GM23338 (cell line): ENCODE measurements around the gene FCRL4. TPM values are rescaled to one million over a fixed set of nuclear protein-coding genes. Genes with fewer than 3 reads are reported as not detected.

ENCODE experiments used
- ATAC-seq: fragments of 200-7000 bp; cut with Tn5 transposase; 3 replicates; pipeline ENCODE4 v1.9.1; 2020
- DNase-seq: peaks from one replicate; pipeline ENCODE4 v3.0.0-alpha.2; 2015; ENCODE audit warnings: low spot score
- H2AFZ ChIP-seq: fragments of 200-600 bp; sonication (generic); 2 replicates; pipeline ENCODE4 v1.8.0; 2016; ENCODE audit warnings: antibody characterized with exemption, mild to moderate bottlenecking, moderate library complexity
- H3F3A ChIP-seq: fragments of 200-600 bp; sonication (generic); replicated peaks from 2 replicates; pipeline ENCODE4 v1.8.0; 2017; ENCODE audit warnings: antibody characterized with exemption, mixed run types, low read depth
- H3K27ac ChIP-seq: fragments of 200-600 bp; sonication (generic); 2 replicates; pipeline ENCODE4 v1.6.1; 2016; ENCODE audit warnings: low read depth
- H3K27me3 ChIP-seq: fragments of 200-600 bp; sonication (generic); 2 replicates; pipeline ENCODE4 v1.8.0; 2016; ENCODE audit warnings: mild to moderate bottlenecking, mixed run types, moderate library complexity; ENCODE audit not compliant: insufficient read depth
- H3K36me3 ChIP-seq: fragments of 200-600 bp; sonication (generic); 2 replicates; pipeline ENCODE4 v1.8.0; 2016; ENCODE audit warnings: mild to moderate bottlenecking; ENCODE audit not compliant: insufficient read depth
- H3K4me1 ChIP-seq: fragments of 200-600 bp; sonication (generic); 2 replicates; pipeline ENCODE4 v1.8.0; 2016; ENCODE audit warnings: mild to moderate bottlenecking, moderate library complexity; ENCODE audit not compliant: insufficient read depth
- H3K4me2 ChIP-seq: fragments of 200-600 bp; sonication (generic); 2 replicates; pipeline ENCODE4 v1.7.1; 2017; ENCODE audit warnings: mixed run types
- H3K4me3 ChIP-seq: fragments of 200-600 bp; sonication (generic); 2 replicates; pipeline ENCODE4 v1.6.1; 2016; ENCODE audit warnings: mixed run types
- H3K79me2 ChIP-seq: fragments of 200-600 bp; sonication (generic); replicated peaks from 2 replicates; pipeline ENCODE4 v1.8.0; 2017; ENCODE audit warnings: mild to moderate bottlenecking; ENCODE audit not compliant: insufficient read depth
- H3K9me2 ChIP-seq: fragments of 200-600 bp; sonication (generic); 2 replicates; pipeline ENCODE4 v1.8.0; 2017; ENCODE audit not compliant: insufficient read depth
- H4K20me1 ChIP-seq: fragments of 200-600 bp; sonication (generic); replicated peaks from 2 replicates; pipeline ENCODE4 v1.8.0; 2017; ENCODE audit warnings: mild to moderate bottlenecking; ENCODE audit not compliant: insufficient read depth
- H3K27ac Mint-ChIP-seq: 2 replicates; pipeline ENCODE4 v1.8.0; 2020; ENCODE audit warnings: inconsistent platforms, mild to moderate bottlenecking, moderate library complexity, mixed read lengths
- H3K27me3 Mint-ChIP-seq: 3 replicates; pipeline ENCODE4 v1.8.0; 2022; ENCODE audit warnings: low read depth, mild to moderate bottlenecking, moderate library complexity, mixed read lengths, inconsistent platforms; ENCODE audit not compliant: insufficient read depth, poor library complexity
- H3K36me3 Mint-ChIP-seq: 3 replicates; pipeline ENCODE4 v1.8.0; 2021; ENCODE audit warnings: low read depth, mild to moderate bottlenecking, inconsistent platforms, moderate library complexity, mixed read lengths
- H3K4me1 Mint-ChIP-seq: 3 replicates; pipeline ENCODE4 v1.8.0; 2020; ENCODE audit warnings: mild to moderate bottlenecking, inconsistent platforms, mixed read lengths
- H3K4me3 Mint-ChIP-seq: 3 replicates; pipeline ENCODE4 v1.8.0; 2021; ENCODE audit warnings: moderate library complexity, mild to moderate bottlenecking, inconsistent platforms, mixed read lengths
- H3K9me3 Mint-ChIP-seq: 3 replicates; pipeline ENCODE4 v1.8.0; 2020; ENCODE audit warnings: moderate library complexity, mild to moderate bottlenecking, inconsistent platforms, mixed read lengths
- EZH2phosphoT487 ChIP-seq: fragments of 200-600 bp; sonication (generic); IDR thresholded peaks from one replicate; pipeline ENCODE4 v1.8.1; 2018; ENCODE audit warnings: antibody characterized with exemption; ENCODE audit not compliant: unreplicated experiment
- JUNB ChIP-seq: IDR thresholded peaks from one replicate; pipeline ENCODE4 v1.6.1; 2016; ENCODE audit warnings: antibody characterized with exemption; ENCODE audit not compliant: unreplicated experiment
- STAT1 ChIP-seq: IDR thresholded peaks from one replicate; pipeline ENCODE4 v1.6.1; 2016; ENCODE audit warnings: antibody characterized with exemption; ENCODE audit not compliant: unreplicated experiment
- ZNF114 ChIP-seq: fragments of 250-450 bp; sonication (Bioruptor Pico); IDR thresholded peaks from 2 replicates; pipeline ENCODE4 v1.5.0; 2020; ENCODE audit warnings: mild to moderate bottlenecking, moderate library complexity
- ZNF331 ChIP-seq: fragments of 250-450 bp; sonication (Bioruptor Pico); IDR thresholded peaks from 2 replicates; pipeline ENCODE4 v1.5.0; 2020; ENCODE audit warnings: low read depth, mild to moderate bottlenecking, moderate library complexity
- polyA plus RNA-seq: library from polyadenylated mRNA; unstranded; fragments of >200 nt; fragmentation: Nextera tagmentation; extraction: Ambion mirVana; gene quantifications from 2 replicates; pipeline ENCODE4 v1.2.1, GENCODE V29; 2016
- total RNA-seq: library from RNA; depleted of rRNA; stranded (reverse); fragments of >200 nt; shearing (Covaris generic); gene quantifications from 2 replicates; pipeline ENCODE4 v1.2.3, GENCODE V29; 2014
- TF ChIP-seq, protein P1 (sequence below): fragments of 250-450 bp; sonication (Bioruptor Pico); IDR thresholded peaks from 2 replicates; pipeline ENCODE4 v1.5.0; 2020; ENCODE audit warnings: mild to moderate bottlenecking, moderate library complexity
- TF ChIP-seq, protein P2 (sequence below), 2 experiments: fragments of 200-600 bp in 1 of 2; sonication (generic) in 1 of 2; conservative IDR thresholded peaks; 2 replicates each; pipeline versions ENCODE4 v1.5.1 to v1.6.1; 2016 to 2017; ENCODE audit warnings: antibody characterized with exemption in 2 of 2, low read depth in 2 of 2, mild to moderate bottlenecking in 2 of 2, moderate library complexity in 1 of 2
- TF ChIP-seq, protein P3 (sequence below): IDR thresholded peaks from 2 replicates; pipeline ENCODE4 v1.6.1; 2016; ENCODE audit warnings: antibody characterized with exemption
- TF ChIP-seq, protein P4 (sequence below): IDR thresholded peaks from one replicate; pipeline ENCODE4 v1.6.1; 2018; ENCODE audit warnings: antibody characterized with exemption; ENCODE audit not compliant: unreplicated experiment

The FCRL4 gene
- total and polyA plus RNA-seq, 2 experiments from 2014 or later = not detected

DNA sequence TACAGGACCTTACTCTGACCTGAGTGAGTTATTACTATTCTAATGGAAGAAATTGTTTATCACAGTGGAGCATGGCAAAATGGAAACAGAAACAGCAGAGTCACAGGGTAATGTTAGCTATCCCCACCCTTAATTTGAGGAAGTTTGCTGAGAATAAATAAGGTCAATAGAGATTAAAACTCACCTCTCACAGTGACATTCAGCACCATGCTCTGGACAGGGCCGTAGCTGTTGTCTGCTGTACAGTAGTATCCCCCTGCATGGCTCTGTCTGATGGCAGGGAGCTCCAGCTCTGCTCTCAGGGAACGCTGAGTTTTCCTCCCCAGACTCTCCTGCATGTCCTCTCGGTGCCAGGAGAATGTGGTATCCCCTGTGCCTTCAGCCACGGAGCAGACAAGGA lies 11.9 kb downstream of the FCRL4 start:
- Mint-ChIP-seq H3K27me3 (peaks cover 7% of the 10 kb centered on the region), H3K9me3 (peaks cover 4% of the 10 kb centered on the region; the same call in 1 of the 3 replicates), H3K27ac (no peak overlapping the region), H3K36me3 (no peaks in the 10 kb centered on the region), H3K4me1 (peaks cover 15% of the 10 kb centered on the region), H3K4me3 (no peak overlapping the region)
- Histone ChIP-seq H3K27ac (no peak overlapping the region), H3K79me2 (no peaks in the 10 kb centered on the region), H3K36me3 (no peaks in the 10 kb centered on the region), H2AFZ (no peak overlapping the region), H3F3A (no peaks in the 10 kb centered on the region), H3K4me2 (no peak overlapping the region), H3K9me2 (peaks cover 11% of the 10 kb centered on the region; the same call in 1 of the 2 replicates), H3K4me3 (no peak overlapping the region), H4K20me1 (no peaks in the 10 kb centered on the region), H3K4me1 (peaks cover 14% of the 10 kb centered on the region), H3K27me3 (no peaks in the 10 kb centered on the region)
- TF ChIP-seq JUNB (no peak), EZH2phosphoT487 (no peak), ZNF114 (no peak), STAT1 (no peak), ZNF331 (CRISPR knock-in tag) (no peak)
- TF ChIP-seq, protein P1, sequence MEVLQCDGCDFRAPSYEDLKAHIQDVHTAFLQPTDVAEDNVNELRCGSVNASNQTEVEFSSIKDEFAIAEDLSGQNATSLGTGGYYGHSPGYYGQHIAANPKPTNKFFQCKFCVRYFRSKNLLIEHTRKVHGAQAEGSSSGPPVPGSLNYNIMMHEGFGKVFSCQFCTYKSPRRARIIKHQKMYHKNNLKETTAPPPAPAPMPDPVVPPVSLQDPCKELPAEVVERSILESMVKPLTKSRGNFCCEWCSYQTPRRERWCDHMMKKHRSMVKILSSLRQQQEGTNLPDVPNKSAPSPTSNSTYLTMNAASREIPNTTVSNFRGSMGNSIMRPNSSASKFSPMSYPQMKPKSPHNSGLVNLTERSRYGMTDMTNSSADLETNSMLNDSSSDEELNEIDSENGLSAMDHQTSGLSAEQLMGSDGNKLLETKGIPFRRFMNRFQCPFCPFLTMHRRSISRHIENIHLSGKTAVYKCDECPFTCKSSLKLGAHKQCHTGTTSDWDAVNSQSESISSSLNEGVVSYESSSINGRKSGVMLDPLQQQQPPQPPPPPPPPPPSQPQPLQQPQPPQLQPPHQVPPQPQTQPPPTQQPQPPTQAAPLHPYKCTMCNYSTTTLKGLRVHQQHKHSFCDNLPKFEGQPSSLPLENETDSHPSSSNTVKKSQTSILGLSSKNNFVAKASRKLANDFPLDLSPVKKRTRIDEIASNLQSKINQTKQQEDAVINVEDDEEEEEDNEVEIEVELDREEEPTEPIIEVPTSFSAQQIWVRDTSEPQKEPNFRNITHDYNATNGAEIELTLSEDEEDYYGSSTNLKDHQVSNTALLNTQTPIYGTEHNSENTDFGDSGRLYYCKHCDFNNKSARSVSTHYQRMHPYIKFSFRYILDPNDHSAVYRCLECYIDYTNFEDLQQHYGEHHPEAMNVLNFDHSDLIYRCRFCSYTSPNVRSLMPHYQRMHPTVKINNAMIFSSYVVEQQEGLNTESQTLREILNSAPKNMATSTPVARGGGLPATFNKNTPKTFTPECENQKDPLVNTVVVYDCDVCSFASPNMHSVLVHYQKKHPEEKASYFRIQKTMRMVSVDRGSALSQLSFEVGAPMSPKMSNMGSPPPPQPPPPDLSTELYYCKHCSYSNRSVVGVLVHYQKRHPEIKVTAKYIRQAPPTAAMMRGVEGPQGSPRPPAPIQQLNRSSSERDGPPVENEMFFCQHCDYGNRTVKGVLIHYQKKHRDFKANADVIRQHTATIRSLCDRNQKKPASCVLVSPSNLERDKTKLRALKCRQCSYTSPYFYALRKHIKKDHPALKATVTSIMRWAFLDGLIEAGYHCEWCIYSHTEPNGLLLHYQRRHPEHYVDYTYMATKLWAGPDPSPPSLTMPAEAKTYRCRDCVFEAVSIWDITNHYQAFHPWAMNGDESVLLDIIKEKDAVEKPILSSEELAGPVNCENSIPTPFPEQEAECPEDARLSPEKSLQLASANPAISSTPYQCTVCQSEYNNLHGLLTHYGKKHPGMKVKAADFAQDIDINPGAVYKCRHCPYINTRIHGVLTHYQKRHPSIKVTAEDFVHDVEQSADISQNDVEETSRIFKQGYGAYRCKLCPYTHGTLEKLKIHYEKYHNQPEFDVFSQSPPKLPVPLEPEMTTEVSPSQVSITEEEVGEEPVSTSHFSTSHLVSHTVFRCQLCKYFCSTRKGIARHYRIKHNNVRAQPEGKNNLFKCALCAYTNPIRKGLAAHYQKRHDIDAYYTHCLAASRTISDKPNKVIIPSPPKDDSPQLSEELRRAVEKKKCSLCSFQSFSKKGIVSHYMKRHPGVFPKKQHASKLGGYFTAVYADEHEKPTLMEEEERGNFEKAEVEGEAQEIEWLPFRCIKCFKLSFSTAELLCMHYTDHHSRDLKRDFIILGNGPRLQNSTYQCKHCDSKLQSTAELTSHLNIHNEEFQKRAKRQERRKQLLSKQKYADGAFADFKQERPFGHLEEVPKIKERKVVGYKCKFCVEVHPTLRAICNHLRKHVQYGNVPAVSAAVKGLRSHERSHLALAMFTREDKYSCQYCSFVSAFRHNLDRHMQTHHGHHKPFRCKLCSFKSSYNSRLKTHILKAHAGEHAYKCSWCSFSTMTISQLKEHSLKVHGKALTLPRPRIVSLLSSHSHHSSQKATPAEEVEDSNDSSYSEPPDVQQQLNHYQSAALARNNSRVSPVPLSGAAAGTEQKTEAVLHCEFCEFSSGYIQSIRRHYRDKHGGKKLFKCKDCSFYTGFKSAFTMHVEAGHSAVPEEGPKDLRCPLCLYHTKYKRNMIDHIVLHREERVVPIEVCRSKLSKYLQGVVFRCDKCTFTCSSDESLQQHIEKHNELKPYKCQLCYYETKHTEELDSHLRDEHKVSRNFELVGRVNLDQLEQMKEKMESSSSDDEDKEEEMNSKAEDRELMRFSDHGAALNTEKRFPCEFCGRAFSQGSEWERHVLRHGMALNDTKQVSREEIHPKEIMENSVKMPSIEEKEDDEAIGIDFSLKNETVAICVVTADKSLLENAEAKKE (CRISPR knock-in tag) = no peak
- TF ChIP-seq, protein P2, sequence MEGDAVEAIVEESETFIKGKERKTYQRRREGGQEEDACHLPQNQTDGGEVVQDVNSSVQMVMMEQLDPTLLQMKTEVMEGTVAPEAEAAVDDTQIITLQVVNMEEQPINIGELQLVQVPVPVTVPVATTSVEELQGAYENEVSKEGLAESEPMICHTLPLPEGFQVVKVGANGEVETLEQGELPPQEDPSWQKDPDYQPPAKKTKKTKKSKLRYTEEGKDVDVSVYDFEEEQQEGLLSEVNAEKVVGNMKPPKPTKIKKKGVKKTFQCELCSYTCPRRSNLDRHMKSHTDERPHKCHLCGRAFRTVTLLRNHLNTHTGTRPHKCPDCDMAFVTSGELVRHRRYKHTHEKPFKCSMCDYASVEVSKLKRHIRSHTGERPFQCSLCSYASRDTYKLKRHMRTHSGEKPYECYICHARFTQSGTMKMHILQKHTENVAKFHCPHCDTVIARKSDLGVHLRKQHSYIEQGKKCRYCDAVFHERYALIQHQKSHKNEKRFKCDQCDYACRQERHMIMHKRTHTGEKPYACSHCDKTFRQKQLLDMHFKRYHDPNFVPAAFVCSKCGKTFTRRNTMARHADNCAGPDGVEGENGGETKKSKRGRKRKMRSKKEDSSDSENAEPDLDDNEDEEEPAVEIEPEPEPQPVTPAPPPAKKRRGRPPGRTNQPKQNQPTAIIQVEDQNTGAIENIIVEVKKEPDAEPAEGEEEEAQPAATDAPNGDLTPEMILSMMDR (conservative IDR thresholded peaks at IDR 0.05; ENCODE audit: low read depth in 2 of 2) = no peak
- TF ChIP-seq, protein P3, sequence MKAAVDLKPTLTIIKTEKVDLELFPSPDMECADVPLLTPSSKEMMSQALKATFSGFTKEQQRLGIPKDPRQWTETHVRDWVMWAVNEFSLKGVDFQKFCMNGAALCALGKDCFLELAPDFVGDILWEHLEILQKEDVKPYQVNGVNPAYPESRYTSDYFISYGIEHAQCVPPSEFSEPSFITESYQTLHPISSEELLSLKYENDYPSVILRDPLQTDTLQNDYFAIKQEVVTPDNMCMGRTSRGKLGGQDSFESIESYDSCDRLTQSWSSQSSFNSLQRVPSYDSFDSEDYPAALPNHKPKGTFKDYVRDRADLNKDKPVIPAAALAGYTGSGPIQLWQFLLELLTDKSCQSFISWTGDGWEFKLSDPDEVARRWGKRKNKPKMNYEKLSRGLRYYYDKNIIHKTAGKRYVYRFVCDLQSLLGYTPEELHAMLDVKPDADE = no peak
- TF ChIP-seq, protein P4, sequence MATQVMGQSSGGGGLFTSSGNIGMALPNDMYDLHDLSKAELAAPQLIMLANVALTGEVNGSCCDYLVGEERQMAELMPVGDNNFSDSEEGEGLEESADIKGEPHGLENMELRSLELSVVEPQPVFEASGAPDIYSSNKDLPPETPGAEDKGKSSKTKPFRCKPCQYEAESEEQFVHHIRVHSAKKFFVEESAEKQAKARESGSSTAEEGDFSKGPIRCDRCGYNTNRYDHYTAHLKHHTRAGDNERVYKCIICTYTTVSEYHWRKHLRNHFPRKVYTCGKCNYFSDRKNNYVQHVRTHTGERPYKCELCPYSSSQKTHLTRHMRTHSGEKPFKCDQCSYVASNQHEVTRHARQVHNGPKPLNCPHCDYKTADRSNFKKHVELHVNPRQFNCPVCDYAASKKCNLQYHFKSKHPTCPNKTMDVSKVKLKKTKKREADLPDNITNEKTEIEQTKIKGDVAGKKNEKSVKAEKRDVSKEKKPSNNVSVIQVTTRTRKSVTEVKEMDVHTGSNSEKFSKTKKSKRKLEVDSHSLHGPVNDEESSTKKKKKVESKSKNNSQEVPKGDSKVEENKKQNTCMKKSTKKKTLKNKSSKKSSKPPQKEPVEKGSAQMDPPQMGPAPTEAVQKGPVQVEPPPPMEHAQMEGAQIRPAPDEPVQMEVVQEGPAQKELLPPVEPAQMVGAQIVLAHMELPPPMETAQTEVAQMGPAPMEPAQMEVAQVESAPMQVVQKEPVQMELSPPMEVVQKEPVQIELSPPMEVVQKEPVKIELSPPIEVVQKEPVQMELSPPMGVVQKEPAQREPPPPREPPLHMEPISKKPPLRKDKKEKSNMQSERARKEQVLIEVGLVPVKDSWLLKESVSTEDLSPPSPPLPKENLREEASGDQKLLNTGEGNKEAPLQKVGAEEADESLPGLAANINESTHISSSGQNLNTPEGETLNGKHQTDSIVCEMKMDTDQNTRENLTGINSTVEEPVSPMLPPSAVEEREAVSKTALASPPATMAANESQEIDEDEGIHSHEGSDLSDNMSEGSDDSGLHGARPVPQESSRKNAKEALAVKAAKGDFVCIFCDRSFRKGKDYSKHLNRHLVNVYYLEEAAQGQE = peak; percentile 65
- DNase-seq = peak; percentile 13
- peak; percentile 54 for ATAC-seq
